Naive thymus-derived CD8-positive, alpha-beta T cell (primary cell): Measurements from ENCODE around the gene VDAC1. TPM values are rescaled to one million over a fixed set of nuclear protein-coding genes. Genes with fewer than 3 reads are reported as not detected.

ENCODE experiments used
- ATAC-seq, 2 donors: fragments of 150-1000 bp; cut with Tn5 transposase in 1 of 2; sonication (Bioruptor Pico), chemical (Tn5 transposase) in 1 of 2; 1 replicate in 1 of 2; 2 replicates in 1 of 2; pipeline ENCODE4 v1.10.0; 2021; ENCODE audit warnings: mild to moderate bottlenecking in 2 of 2, moderate library complexity in 2 of 2
- POLR2A ChIA-PET: fragments of 350-600 bp; sonication (Branson Sonifier 250); formaldehyde crosslinking; loops from one replicate; lab custom pipeline; 2021; ENCODE audit warnings: antibody characterized with exemption; lab: Charles Lee
- DNase-seq, 10 donors: peaks; one replicate each; pipeline versions ENCODE4 v3.0.0 to v3.0.0-alpha.2; 2020 to 2022
- H3K27ac Mint-ChIP-seq, 10 donors: one replicate each; pipeline ENCODE4 v1.8.0; 2020 to 2022; ENCODE audit warnings: mild to moderate bottlenecking in 10 of 10, mixed read lengths in 10 of 10, moderate library complexity in 4 of 10, inconsistent platforms in 1 of 10
- H3K27me3 Mint-ChIP-seq, 5 donors: one replicate each; pipeline ENCODE4 v1.8.0; 2021 to 2022; ENCODE audit warnings: mixed read lengths in 5 of 5
- H3K36me3 Mint-ChIP-seq, 3 donors: one replicate each; pipeline ENCODE4 v1.8.0; 2020 to 2022; ENCODE audit warnings: mixed read lengths in 3 of 3, mild to moderate bottlenecking in 2 of 3, inconsistent platforms in 1 of 3
- H3K4me1 Mint-ChIP-seq, 4 donors: one replicate each; pipeline ENCODE4 v1.8.0; 2021 to 2022; ENCODE audit warnings: mixed read lengths in 4 of 4
- H3K4me3 Mint-ChIP-seq, 10 donors: one replicate each; pipeline ENCODE4 v1.8.0; 2020 to 2022; ENCODE audit warnings: mild to moderate bottlenecking in 10 of 10, mixed read lengths in 10 of 10, moderate library complexity in 6 of 10, inconsistent platforms in 1 of 10
- H3K9me3 Mint-ChIP-seq, 9 donors: one replicate each; pipeline ENCODE4 v1.8.0; 2020 to 2022; ENCODE audit warnings: mixed read lengths in 9 of 9, mild to moderate bottlenecking in 3 of 9, inconsistent platforms in 1 of 9, moderate library complexity in 1 of 9
- polyA plus RNA-seq, 3 donors: library from polyadenylated mRNA; unstranded; fragments of 300-500 nt; fragmentation: Illumina TruSeq; gene quantifications; one replicate each; pipeline ENCODE4 v1.2.3, GENCODE V29; 2021
- total RNA-seq, 8 experiments: library from RNA in 2 of 8; stranded (reverse) in 2 of 8; gene quantifications; one replicate each; pipeline ENCODE4 v1.2.3 and lab custom pipeline; 2021 to 2026

The VDAC1 gene
- total and polyA plus RNA-seq, 5 experiments from 2014 or later: 42.6 to 72.9 (median 64.4) TPM

DNA sequence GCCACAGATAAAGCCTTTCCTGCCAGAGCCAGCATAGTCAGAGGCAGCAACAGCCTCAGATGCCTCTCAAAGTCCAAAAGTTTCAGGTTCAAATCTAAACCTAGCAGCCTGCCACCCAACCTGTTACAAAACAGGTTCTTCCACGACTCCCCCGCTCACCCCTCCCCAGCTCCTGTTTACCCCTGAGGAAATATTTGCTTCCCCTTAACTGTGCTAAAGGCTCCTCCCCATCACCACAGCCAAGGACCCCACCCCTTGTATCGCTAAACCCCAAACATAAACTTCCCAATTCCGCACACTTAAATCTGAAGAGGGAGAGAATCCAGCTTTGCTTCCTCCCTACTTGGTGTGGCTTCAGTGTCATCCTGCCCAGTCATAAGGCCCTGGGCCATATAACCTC is 15.4 kb upstream of the VDAC1 start:
- POLR2A ChIA-PET: interaction anchor here (0.6 kb wide), 1 partner anchor 9 kb away, joined by 3 read pairs; no protein-coding TSS in a partner anchor
- Mint-ChIP-seq H3K27me3 (peaks cover 0 to 3% (median 0%) of the 10 kb centered on the region in 5 donors), H3K4me3 (no peak overlapping the region), H3K27ac (no peak overlapping the region), H3K9me3 (no peaks in the 10 kb centered on the region), H3K36me3 (no peaks in the 10 kb centered on the region), H3K4me1 (peaks cover 0 to under 1% (median 0%) of the 10 kb centered on the region in 4 donors)
- DNase-seq: no peak
- no peak for ATAC-seq

DNA sequence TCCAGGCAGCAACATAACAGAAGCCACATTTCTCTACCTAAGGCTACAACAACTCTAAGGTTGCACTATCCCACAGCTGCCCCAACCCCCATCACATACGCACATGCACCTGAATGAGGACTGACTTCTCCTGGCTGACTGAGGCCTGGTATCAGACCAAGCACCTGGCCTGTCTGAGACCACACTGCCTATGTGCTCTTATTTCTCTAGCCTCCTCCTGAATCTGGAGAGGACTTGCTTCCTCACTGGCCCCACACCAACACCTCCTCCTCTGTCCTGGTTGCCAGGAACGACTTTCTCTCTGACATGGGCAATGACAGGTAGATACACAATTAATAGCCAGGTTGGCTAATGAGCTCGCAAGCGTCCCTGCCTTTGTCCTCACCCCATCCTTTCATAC is 14.9 kb upstream of the VDAC1 start:
- POLR2A ChIA-PET: interaction anchor here (0.6 kb wide), 1 partner anchor 9 kb away, joined by 3 read pairs; no protein-coding TSS in a partner anchor
- ATAC-seq: no peak
- Mint-ChIP-seq H3K4me3 (no peak overlapping the region), H3K36me3 (no peaks in the 10 kb centered on the region), H3K4me1 (no peaks in the 10 kb centered on the region), H3K27ac (peak overlapping the region in 2 of 10 donors; percentile 14 to 63), H3K27me3 (peaks cover 0 to 3% (median 0%) of the 10 kb centered on the region in 5 donors), H3K9me3 (no peaks in the 10 kb centered on the region)
- DNase-seq: no peak

DNA sequence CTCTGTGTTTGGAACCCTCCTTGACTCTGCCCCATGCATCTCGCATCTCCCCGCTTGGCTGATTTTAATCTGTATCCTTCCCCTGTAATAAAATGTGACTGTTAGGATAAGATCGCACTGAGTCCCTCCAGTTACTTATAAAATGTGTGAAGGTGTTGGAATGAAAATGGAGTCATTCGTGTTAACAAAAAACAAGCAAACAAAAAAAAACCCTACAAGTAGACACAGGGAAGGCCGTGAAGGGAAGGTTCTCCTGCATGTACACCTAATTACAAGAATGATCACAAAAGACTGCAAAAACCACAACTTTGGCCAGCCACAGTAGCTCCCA is 14.2 kb upstream of the VDAC1 start:
- no peaks in the 10 kb centered on the region for H3K36me3 Mint-ChIP-seq
- H3K4me1 Mint-ChIP-seq: no peaks in the 10 kb centered on the region
- DNase-seq (no peak), ATAC-seq (no peak)
- peaks cover 0 to 3% (median 0%) of the 10 kb centered on the region in 5 donors for H3K27me3 Mint-ChIP-seq
- H3K27ac Mint-ChIP-seq: no peak overlapping the region
- H3K9me3 Mint-ChIP-seq: no peaks in the 10 kb centered on the region
- POLR2A ChIA-PET: no interaction called here
- no peak overlapping the region for H3K4me3 Mint-ChIP-seq

DNA sequence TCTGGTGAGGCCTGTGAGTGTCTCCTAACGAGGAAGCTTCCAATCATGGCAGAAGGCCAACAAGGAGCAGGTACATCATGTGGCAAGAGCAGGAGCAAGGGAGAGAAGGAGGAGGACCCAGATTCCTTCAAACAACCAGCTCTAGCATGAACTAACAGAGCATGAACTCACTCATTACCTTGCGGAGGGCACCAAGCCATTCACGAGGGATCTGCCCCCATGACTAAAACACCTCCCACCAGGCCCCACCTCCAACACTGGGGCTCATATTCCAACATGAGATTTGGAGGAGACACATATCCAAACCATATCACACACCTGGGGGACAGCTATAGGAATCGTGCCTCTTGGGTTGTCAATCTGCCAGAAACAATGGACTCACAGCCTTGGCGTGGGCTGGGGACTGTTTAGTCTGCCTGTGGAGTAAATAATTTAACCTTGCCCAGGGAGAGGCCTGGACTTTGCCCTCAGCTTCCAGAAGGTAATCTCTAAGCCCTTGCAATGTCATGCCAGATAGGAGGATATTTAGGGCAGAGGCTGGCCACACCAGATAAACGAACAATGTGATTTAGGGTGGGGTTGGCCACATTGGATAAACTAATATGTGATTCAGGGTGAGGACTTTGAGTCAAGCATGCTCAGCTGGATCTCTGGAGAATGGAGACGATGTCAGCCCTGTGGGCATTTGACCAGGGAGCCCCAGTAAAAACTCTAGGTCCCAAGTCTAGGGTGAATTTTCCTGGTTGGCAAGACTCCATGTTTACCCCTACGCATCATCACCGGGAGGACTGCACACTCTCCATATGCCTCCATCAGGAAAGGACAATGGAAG is 13.6 kb upstream of the VDAC1 start:
- no peak overlapping the region for H3K27ac Mint-ChIP-seq
- no peaks in the 10 kb centered on the region for H3K9me3 Mint-ChIP-seq
- DNase-seq: no peak
- H3K4me1 Mint-ChIP-seq: no peaks in the 10 kb centered on the region
- H3K36me3 Mint-ChIP-seq: no peaks in the 10 kb centered on the region
- POLR2A ChIA-PET: no interaction called here
- no peak for ATAC-seq
- H3K27me3 Mint-ChIP-seq: peaks cover 0 to 3% (median 0%) of the 10 kb centered on the region in 5 donors
- no peak overlapping the region for H3K4me3 Mint-ChIP-seq

DNA sequence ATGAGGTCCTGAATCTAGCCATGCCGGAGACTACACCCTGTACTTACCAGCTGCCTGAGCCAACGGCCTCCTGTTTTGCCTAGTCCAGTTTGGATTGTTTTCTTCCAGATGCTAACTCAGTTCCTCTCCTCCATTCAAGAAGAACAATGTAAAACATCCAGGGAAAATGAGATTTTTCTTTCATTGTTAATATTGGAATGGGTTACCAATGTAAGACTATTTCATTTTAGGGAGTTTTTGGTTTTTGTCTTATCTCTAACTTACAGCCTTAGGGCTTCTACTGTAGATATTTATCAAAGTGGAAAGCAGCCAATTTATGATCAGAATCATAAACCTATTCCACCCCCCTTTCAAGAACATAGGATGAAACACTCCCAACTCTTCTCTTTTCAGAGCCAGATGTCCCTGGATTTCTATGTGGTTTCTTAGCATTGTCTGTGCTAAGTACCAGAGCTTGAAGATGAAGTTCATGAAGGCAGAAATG is 3.5 kb upstream of the VDAC1 start:
- H3K36me3 Mint-ChIP-seq: no peaks in the 10 kb centered on the region
- H3K27me3 Mint-ChIP-seq: peaks cover 0 to 11% (median 3%) of the 10 kb centered on the region in 5 donors
- POLR2A ChIA-PET: interaction anchor here (0.6 to 0.7 kb wide), 3 partner anchors 18 to 156 kb away, joined by 3 to 5 read pairs (median 4); no protein-coding TSS in a partner anchor
- H3K4me3 Mint-ChIP-seq: no peak overlapping the region
- no peaks in the 10 kb centered on the region for H3K9me3 Mint-ChIP-seq
- DNase-seq: no peak
- ATAC-seq: no peak
- H3K27ac Mint-ChIP-seq: peak overlapping the region in 1 of 10 donors; percentile 45
- H3K4me1 Mint-ChIP-seq: peaks cover 3 to 17% (median 13%) of the 10 kb centered on the region in 4 donors

DNA sequence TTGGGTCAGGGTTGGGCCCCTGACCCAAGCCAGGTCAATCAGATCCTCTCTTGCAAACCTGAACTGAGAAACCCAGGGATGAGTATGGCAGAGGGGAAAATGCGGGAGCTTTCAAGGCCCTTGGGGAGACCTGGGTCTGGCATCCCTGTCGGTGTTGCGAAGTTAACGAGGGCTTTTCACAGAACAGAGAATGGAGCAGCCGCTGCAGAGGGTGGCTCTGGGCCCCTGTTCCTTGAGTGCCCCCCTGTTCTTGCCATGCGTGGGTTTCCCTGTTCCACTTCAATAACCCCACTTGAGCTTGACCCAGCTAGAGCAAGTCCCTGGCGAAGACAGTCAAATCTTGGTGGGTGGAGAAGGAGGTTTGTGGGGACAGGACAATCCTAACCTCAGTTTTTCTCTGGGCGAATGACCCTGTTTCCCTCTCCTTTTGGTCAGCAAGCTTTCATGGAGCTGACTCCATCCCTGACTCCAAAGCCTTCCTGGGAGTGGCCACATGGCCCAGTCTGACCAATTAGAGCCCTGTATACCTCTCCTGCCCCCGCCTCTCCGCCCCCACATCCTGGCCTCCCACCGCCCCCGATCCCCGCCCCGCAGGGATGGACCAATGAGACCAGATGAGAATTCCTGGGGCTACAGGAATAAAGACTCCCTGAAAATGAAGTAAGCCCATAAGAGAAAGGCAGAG is 2.9 kb upstream of the VDAC1 start:
- Mint-ChIP-seq H3K36me3 (no peaks in the 10 kb centered on the region), H3K9me3 (no peaks in the 10 kb centered on the region), H3K4me1 (peaks cover 4 to 23% (median 19%) of the 10 kb centered on the region in 4 donors), H3K27me3 (peaks cover 0 to 11% (median 3%) of the 10 kb centered on the region in 5 donors), H3K27ac (peak overlapping the region in 1 of 10 donors; percentile 45), H3K4me3 (no peak overlapping the region)
- DNase-seq (no peak), ATAC-seq (no peak)
- POLR2A ChIA-PET: interaction anchor here (0.6 kb wide), 2 partner anchors 19 to 157 kb away, joined by 3 to 5 read pairs; no protein-coding TSS in a partner anchor

DNA sequence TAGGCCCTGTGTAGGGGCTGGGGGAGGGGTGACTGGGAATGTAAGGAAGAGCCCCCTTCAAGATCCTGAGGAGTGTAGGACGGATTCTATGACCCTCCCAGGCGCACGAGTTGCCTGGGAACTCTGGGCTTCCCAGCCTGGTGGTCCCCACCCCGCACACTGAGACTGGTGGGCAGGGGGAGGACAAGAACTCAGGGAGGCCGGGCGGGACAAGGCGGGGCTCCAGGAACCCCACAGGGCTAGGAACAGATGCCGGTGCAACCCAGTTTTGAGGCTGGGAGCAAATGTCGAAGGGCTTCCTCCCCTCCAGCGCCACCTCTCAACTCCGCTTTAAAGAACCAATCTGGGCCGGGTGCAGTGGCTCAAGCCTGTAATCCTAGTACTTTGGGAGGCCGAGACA is 1.3 kb upstream of the VDAC1 start:
- ATAC-seq: no peak
- no peak for DNase-seq
- POLR2A ChIA-PET: interaction anchor here (0.7 to 1.9 kb wide), 3 partner anchors 124 to 749 kb away, joined by 4 to 7 read pairs (median 6); no protein-coding TSS in a partner anchor
- Mint-ChIP-seq H3K9me3 (no peaks in the 10 kb centered on the region), H3K27me3 (peaks cover 0 to under 1% (median 0%) of the 10 kb centered on the region in 5 donors), H3K27ac (peak overlapping the region in 8 of 10 donors; percentile 63 to 96 (median 84)), H3K4me3 (peak overlapping the region; percentile 16 to 91 (median 88)), H3K36me3 (peaks cover 0 to 6% (median 0%) of the 10 kb centered on the region in 3 donors), H3K4me1 (peaks cover 15 to 38% (median 32%) of the 10 kb centered on the region in 4 donors)

DNA sequence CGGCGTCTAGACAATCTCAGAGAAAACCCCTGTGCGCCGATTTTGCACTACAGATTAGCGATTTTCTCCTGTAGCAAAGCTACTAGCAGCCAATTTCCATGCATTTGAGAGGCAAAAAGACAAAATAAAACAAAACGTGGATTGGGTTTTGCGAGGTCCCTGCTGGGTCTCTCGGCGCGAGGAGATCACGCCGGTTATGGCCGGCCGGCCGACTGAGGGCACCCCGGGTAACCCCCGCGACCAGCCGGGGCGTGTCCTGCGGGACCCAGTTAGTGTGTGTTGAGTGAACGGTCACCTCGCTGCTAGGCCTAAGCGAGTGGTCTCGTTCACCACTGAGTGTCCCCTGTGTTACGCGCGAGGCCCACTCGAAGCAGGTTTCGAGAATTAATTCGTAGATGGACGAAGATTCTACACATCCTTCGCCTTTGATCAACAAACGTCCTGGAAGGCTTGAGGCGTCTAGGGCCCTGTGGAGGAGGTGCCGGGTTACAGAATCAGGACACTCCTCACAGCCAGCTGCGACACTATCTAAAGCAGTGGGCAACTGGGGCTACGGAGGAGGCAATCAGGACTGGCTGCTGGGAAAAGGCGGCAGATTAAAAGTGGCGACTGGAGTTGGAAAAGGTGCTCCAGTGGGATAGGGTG is 764 bp upstream of the VDAC1 start:
- POLR2A ChIA-PET: interaction anchor here (0.7 to 2.9 kb wide), 17 partner anchors 20 to 220 kb away, joined by 3 to 19 read pairs (median 5); partner anchors contain the start of genes PPP2CA, SKP1 and TCF7
- peak overlapping the region; percentile 84 to 96 (median 94) for H3K27ac Mint-ChIP-seq
- no peaks in the 10 kb centered on the region for H3K27me3 Mint-ChIP-seq
- no peaks in the 10 kb centered on the region for H3K9me3 Mint-ChIP-seq
- ATAC-seq: no peak
- H3K36me3 Mint-ChIP-seq: peaks cover 0 to 10% (median 0%) of the 10 kb centered on the region in 3 donors
- peak overlapping the region; percentile 77 to 91 (median 88) for H3K4me3 Mint-ChIP-seq
- DNase-seq: peak in 1 of 10 donors; percentile 7
- peaks cover 17 to 44% (median 37%) of the 10 kb centered on the region in 4 donors for H3K4me1 Mint-ChIP-seq

DNA sequence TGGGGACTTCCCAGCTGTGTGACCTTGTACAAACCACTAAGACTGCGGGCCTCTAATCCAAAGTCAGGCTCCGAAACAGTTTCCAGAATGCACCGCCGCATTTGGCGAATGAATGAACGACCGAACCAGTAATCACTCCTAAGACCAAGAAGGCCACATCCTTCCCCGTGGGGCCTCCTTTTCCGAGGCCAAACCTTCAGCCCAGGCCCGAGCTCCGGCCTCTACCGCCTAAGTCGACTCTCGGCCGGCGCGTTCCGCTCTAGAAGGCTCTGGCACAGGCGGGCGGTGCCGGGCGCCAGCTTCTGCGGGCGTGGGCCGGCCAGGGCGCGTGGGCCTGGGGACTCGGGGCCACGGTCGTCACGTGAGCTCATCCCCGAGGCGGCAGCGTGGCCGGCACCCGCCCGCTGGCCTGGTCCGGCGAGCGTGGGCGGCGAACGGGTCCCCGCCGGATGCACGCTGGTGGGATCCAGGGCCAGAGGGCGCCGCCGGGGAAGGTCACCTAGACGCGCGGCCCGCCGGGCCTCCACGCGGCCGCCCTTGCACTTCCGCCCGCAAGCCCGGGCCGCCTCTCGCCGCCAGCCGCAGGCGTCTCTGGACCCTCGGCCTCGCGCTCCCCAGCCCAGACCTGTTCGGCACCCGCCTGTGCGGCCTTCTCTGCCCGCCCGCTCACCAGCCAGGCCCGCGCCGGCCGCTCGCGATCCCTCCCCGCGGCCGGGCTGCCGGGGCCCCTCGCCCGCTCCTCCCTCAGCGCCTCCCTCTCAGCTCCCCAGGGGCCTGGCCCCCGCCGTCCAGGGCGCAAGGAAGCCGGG is 754 bp downstream of the VDAC1 start:
- peak in 1 of 2 donors; percentile 8 for ATAC-seq
- Mint-ChIP-seq H3K4me1 (peaks cover 27 to 59% (median 49%) of the 10 kb centered on the region in 4 donors), H3K9me3 (no peaks in the 10 kb centered on the region)

DNA sequence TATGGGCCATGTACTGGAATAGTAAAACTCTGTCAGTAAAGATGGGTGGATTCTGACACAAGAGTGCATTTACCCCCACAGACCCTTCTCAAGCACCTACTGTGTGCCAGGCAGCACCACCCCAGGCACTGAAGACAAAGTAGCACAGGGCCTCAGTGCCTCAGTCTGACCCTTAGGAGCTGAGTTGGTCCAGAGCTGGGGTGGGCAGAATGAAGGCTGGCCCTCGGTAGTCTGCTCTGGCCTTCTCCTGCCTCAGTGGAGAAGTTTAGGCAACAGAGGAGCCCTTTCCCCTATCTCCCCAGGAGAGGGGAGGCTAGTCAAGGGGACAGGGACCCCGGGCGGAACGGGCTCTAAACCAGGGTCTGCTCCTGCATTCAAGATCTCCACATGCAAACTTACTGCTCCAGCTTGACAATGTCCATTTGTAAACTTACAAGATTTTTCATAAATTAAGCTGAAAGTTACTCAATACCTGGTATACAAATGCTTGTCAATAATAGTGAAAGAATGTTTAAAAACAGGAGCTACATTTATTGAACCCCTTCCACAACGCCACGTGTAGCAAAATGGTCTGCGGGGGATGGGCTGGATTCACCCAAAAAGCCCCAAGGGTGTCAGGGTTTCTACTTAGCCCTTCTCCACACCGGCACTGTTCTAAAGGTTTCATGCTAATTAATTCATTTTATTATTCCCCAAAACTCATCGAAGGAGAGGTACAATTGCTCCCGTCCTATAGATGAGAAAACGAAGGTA is 1.5 kb downstream of the VDAC1 start:
- H3K36me3 Mint-ChIP-seq: peaks cover 0 to 10% (median 0%) of the 10 kb centered on the region in 3 donors
- POLR2A ChIA-PET: interaction anchor here (0.6 to 2.9 kb wide), 6 partner anchors 73 to 218 kb away, joined by 3 to 19 read pairs (median 5); partner anchors contain the start of gene SKP1
- H3K4me1 Mint-ChIP-seq: peaks cover 29 to 61% (median 53%) of the 10 kb centered on the region in 4 donors

More for the DNA sequence above, 754 bp downstream of the VDAC1 start:
- peak in 8 of 10 donors; percentile 24 to 36 (median 27) for DNase-seq
- Mint-ChIP-seq H3K4me3 (peak overlapping the region; percentile 85 to 95 (median 92)), H3K27ac (peak overlapping the region; percentile 90 to 98 (median 95)), H3K27me3 (no peaks in the 10 kb centered on the region), H3K36me3 (peaks cover 0 to 10% (median 0%) of the 10 kb centered on the region in 3 donors)
- POLR2A ChIA-PET: interaction anchor here (0.6 to 2.9 kb wide), 12 partner anchors 36 to 632 kb away, joined by 3 to 19 read pairs (median 5); partner anchors contain the start of genes PPP2CA and SKP1

More for the DNA sequence above, 1.5 kb downstream of the VDAC1 start:
- H3K9me3 Mint-ChIP-seq: no peaks in the 10 kb centered on the region
- ATAC-seq (no peak), DNase-seq (peak in 2 of 10 donors; percentile 18 to 35)
- H3K27me3 Mint-ChIP-seq: no peaks in the 10 kb centered on the region
- peak overlapping the region; percentile 85 to 98 (median 95) for H3K27ac Mint-ChIP-seq
- peak overlapping the region; percentile 85 to 95 (median 92) for H3K4me3 Mint-ChIP-seq
